CD4-positive, alpha-beta T cell (primary cell): ENCODE data around the gene CDKAL1. TPM values are rescaled to one million over a fixed set of nuclear protein-coding genes. Genes with fewer than 3 reads are reported as not detected.

Experiments
- ATAC-seq: fragments of 200-7000 bp; cut with Tn5 transposase; one replicate; pipeline ENCODE4 v1.10.0; 2022; ENCODE audit warnings: mild to moderate bottlenecking; ENCODE audit not compliant: poor library complexity
- CTCF ChIA-PET: fragments of 350-600 bp; sonication (Branson Sonifier 250); formaldehyde crosslinking; loops from one replicate; lab custom pipeline; 2021; ENCODE audit warnings: antibody characterized with exemption, inconsistent platforms; lab: Charles Lee
- POLR2A ChIA-PET: fragments of 350-600 bp; sonication (Branson Sonifier 250); formaldehyde crosslinking; loops from one replicate; lab custom pipeline; 2021; ENCODE audit warnings: antibody characterized with exemption, inconsistent platforms; lab: Charles Lee
- DNase-seq, 14 experiments: peaks; one replicate each; pipeline ENCODE4 v3.0.0-alpha.2; 2013 to 2020; ENCODE audit warnings: mixed read lengths in 2 of 14
- H3K27ac ChIP-seq, 2 donors: one replicate each; pipeline versions ENCODE4 v1.5.1 to v1.7.0; 2013; ENCODE audit warnings: low read length in 2 of 2, low read depth in 1 of 2, mild to moderate bottlenecking in 1 of 2
- H3K27me3 ChIP-seq, 2 experiments: 1 replicate in 1 of 2; 2 replicates in 1 of 2; pipeline versions ENCODE4 v1.6.1 to v1.7.0; 2013; ENCODE audit warnings: low read length in 2 of 2, control low read depth in 1 of 2, mild to moderate bottlenecking in 1 of 2, moderate library complexity in 1 of 2; ENCODE audit not compliant: insufficient read depth in 2 of 2, control insufficient read depth in 1 of 2
- H3K36me3 ChIP-seq: one replicate; pipeline ENCODE4 v1.6.1; 2013; ENCODE audit warnings: low read length, control low read depth; ENCODE audit not compliant: insufficient read depth
- H3K4me1 ChIP-seq: one replicate; pipeline ENCODE4 v1.6.1; 2013; ENCODE audit warnings: low read length, control low read depth; ENCODE audit not compliant: insufficient read depth
- H3K4me3 ChIP-seq: one replicate; pipeline ENCODE4 v1.5.1; 2013; ENCODE audit warnings: mild to moderate bottlenecking, low read length, moderate library complexity
- H3K9me3 ChIP-seq, 2 experiments: 1 replicate in 1 of 2; 2 replicates in 1 of 2; pipeline versions ENCODE4 v1.6.1 to v1.7.0; 2013; ENCODE audit warnings: low read length in 2 of 2, mild to moderate bottlenecking in 2 of 2, control low read depth in 1 of 2, moderate library complexity in 1 of 2; ENCODE audit not compliant: control insufficient read depth in 1 of 2, insufficient read depth in 1 of 2
- H3K27ac Mint-ChIP-seq: one replicate; pipeline ENCODE4 v1.8.0; 2020; ENCODE audit warnings: mixed read lengths
- H3K27me3 Mint-ChIP-seq: one replicate; pipeline ENCODE4 v1.8.0; 2021; ENCODE audit warnings: mixed read lengths
- H3K36me3 Mint-ChIP-seq: one replicate; pipeline ENCODE4 v1.8.0; 2021; ENCODE audit warnings: low read depth, mixed read lengths
- H3K4me1 Mint-ChIP-seq: one replicate; pipeline ENCODE4 v1.8.0; 2021; ENCODE audit warnings: low read depth, mixed read lengths
- H3K4me3 Mint-ChIP-seq: one replicate; pipeline ENCODE4 v1.8.0; 2020; ENCODE audit warnings: mild to moderate bottlenecking, mixed read lengths
- H3K9me3 Mint-ChIP-seq: one replicate; pipeline ENCODE4 v1.8.0; 2020; ENCODE audit warnings: mixed read lengths
- CTCF ChIP-seq: fragments of 200-600 bp; IDR thresholded peaks from one replicate; pipeline ENCODE4 v1.8.0; 2022; ENCODE audit warnings: antibody characterized with exemption, mild to moderate bottlenecking
- intact Hi-C, 2 experiments: fragments of 100-400 bp; cut with DNase I in 1 of 2; cut with micrococcal nuclease in 1 of 2; formaldehyde crosslinking; loops; one replicate each; pipeline versions ENCODE4 v1.15.1 to v1.9.0; 2023 to 2025; cut with DNase I, micrococcal nuclease
- total RNA-seq, 174 experiments: library from RNA in 2 of 174; stranded (reverse) in 2 of 174; gene quantifications; one replicate each; pipeline ENCODE4 v1.2.3 and lab custom pipeline; 2021 to 2026

The CDKAL1 gene
- total RNA-seq, 2 experiments from 2014 or later: 21.3 to 23.9 TPM

GRCh38 chr6:21185861-21186478 is 651.7 kb downstream of the CDKAL1 start:
- ChIA-PET POLR2A (no interaction called here), CTCF (no interaction called here)
- H3K27me3 Mint-ChIP-seq: no peaks in the 10 kb centered on the region
- Histone ChIP-seq H3K4me1 (no peaks in the 10 kb centered on the region), H3K27me3 (no peaks in the 10 kb centered on the region), H3K9me3 (peaks cover 0 to under 1% of the 10 kb centered on the region in 2 experiments), H3K36me3 (no peaks in the 10 kb centered on the region), H3K4me3 (no peak overlapping the region), H3K27ac (no peak overlapping the region)
- no peak overlapping the region for H3K27ac Mint-ChIP-seq
- TF ChIP-seq CTCF: no peak
- peaks cover 14% of the 10 kb centered on the region for H3K4me1 Mint-ChIP-seq
- no peak for ATAC-seq
- peaks cover 16% of the 10 kb centered on the region for H3K36me3 Mint-ChIP-seq
- no peak for DNase-seq
- no peak overlapping the region for H3K4me3 Mint-ChIP-seq
- no peaks in the 10 kb centered on the region for H3K9me3 Mint-ChIP-seq
- intact Hi-C loops: no loop called here

GRCh38 chr6:21186479-21187055 is 652.3 kb downstream of the CDKAL1 start:
- no peaks in the 10 kb centered on the region for H3K9me3 ChIP-seq
- no peak overlapping the region for H3K27ac ChIP-seq
- no peak overlapping the region for H3K4me3 Mint-ChIP-seq
- no peaks in the 10 kb centered on the region for H3K27me3 Mint-ChIP-seq
- H3K36me3 ChIP-seq: no peaks in the 10 kb centered on the region
- ChIA-PET CTCF (no interaction called here), POLR2A (no interaction called here)
- no peaks in the 10 kb centered on the region for H3K9me3 Mint-ChIP-seq
- no peaks in the 10 kb centered on the region for H3K27me3 ChIP-seq
- no peaks in the 10 kb centered on the region for H3K4me1 ChIP-seq
- TF ChIP-seq CTCF: no peak
- peaks cover 17% of the 10 kb centered on the region for H3K4me1 Mint-ChIP-seq
- peaks cover 16% of the 10 kb centered on the region for H3K36me3 Mint-ChIP-seq
- no peak overlapping the region for H3K4me3 ChIP-seq
- DNase-seq: no peak
- no peak overlapping the region for H3K27ac Mint-ChIP-seq
- no peak for ATAC-seq
- intact Hi-C loops: no loop called here

GRCh38 chr6:21187485-21187884 is 653.2 kb downstream of the CDKAL1 start:
- Histone ChIP-seq H3K4me1 (no peaks in the 10 kb centered on the region), H3K9me3 (no peaks in the 10 kb centered on the region), H3K36me3 (no peaks in the 10 kb centered on the region), H3K27me3 (no peaks in the 10 kb centered on the region), H3K4me3 (no peak overlapping the region), H3K27ac (no peak overlapping the region)
- no peak overlapping the region for H3K4me3 Mint-ChIP-seq
- intact Hi-C loops: no loop called here
- CTCF ChIA-PET: no interaction called here
- no peak overlapping the region for H3K27ac Mint-ChIP-seq
- no peaks in the 10 kb centered on the region for H3K27me3 Mint-ChIP-seq
- TF ChIP-seq CTCF: no peak
- ATAC-seq (no peak), DNase-seq (no peak)
- H3K4me1 Mint-ChIP-seq: peaks cover 17% of the 10 kb centered on the region
- H3K9me3 Mint-ChIP-seq: no peaks in the 10 kb centered on the region
- POLR2A ChIA-PET: no interaction called here
- peaks cover 16% of the 10 kb centered on the region for H3K36me3 Mint-ChIP-seq
